ENCODE data around the gene DPY19L3.

GRCh38 chr19:32407004-32407992, 1.7 kb downstream of the DPY19L3 start:
- TF ChIP-seq ZFX (IDR thresholded peaks at IDR 0.05; ENCODE audit: borderline replicate concordance) (no peak), CTCF (IDR thresholded peaks at IDR 0.05) (no peak)

Measured in 22Rv1 (cell line).